Hematopoietic multipotent progenitor cell treated with erythropoietin and hydrocortisone succinate and interleukin-3 and kit ligand, for 15 days (in vitro differentiated cells): Measurements from ENCODE around the gene CPXM2.

Source experiments
- DNase-seq: peaks from one replicate; pipeline ENCODE4 v3.0.0-alpha.2; 2015; ENCODE audit warnings: low spot score

CPXM2 gene

GRCh38 chr10:123891144-123892071, at the start of gene CPXM2:
Gene CPXM2 (minus strand): TSS chr10:123891807. CDS start chr10:123891659, 148 bp downstream.
- no peak for DNase-seq

- no peak for DNase-seq
These were observed 48.0 kb upstream of the CPXM2 start for GRCh38 chr10:123939591-123939990.

GRCh38 chr10:123938890-123939289, 47.3 kb upstream of the CPXM2 start:
- DNase-seq = no peak

- DNase-seq = no peak
These were observed 44.8 kb upstream of the CPXM2 start for GRCh38 chr10:123936426-123936825.

- no peak for DNase-seq
These were observed 44.1 kb upstream of the CPXM2 start for GRCh38 chr10:123935680-123936079.

- DNase-seq = no peak
These were observed 43.2 kb upstream of the CPXM2 start for GRCh38 chr10:123934846-123935245.

GRCh38 chr10:123930340-123931001, 38.9 kb upstream of the CPXM2 start:
- no peak for DNase-seq

GRCh38 chr10:123929791-123930190, 38.2 kb upstream of the CPXM2 start:
- DNase-seq = no peak

GRCh38 chr10:123928427-123928826, 36.8 kb upstream of the CPXM2 start:
- DNase-seq = no peak

- no peak for DNase-seq
These were observed 35.0 kb upstream of the CPXM2 start for GRCh38 chr10:123926401-123927264.

- DNase-seq = no peak
These were observed 30.5 kb upstream of the CPXM2 start for GRCh38 chr10:123922126-123922525.

GRCh38 chr10:123916775-123917174, 25.2 kb upstream of the CPXM2 start:
- no peak for DNase-seq

- DNase-seq = no peak
These were observed 22.2 kb upstream of the CPXM2 start for GRCh38 chr10:123913688-123914268.

GRCh38 chr10:123912871-123913270, 21.3 kb upstream of the CPXM2 start:
- no peak for DNase-seq

- DNase-seq = no peak
These were observed 20.9 kb upstream of the CPXM2 start for GRCh38 chr10:123912466-123912865.

GRCh38 chr10:123911866-123912265, 20.3 kb upstream of the CPXM2 start:
- no peak for DNase-seq

- no peak for DNase-seq
These were observed 18.3 kb upstream of the CPXM2 start for GRCh38 chr10:123909866-123910265.

- no peak for DNase-seq
These were observed 17.8 kb upstream of the CPXM2 start for GRCh38 chr10:123909426-123909825.

- DNase-seq = no peak
These were observed 16.8 kb upstream of the CPXM2 start for GRCh38 chr10:123908379-123908778.

- no peak for DNase-seq
These were observed 15.5 kb upstream of the CPXM2 start for GRCh38 chr10:123906884-123907652.

GRCh38 chr10:123906296-123906695, 14.7 kb upstream of the CPXM2 start:
- no peak for DNase-seq
